Activated CD8-positive, alpha-beta T cell treated with anti-CD3 and anti-CD28 coated beads, Interleukin-2, amount 10 ng/mL, durations not matched to agents 7 days and 5 days (primary cell): ENCODE measurements around the gene SSNA1. TPM values are rescaled to one million over a fixed set of nuclear protein-coding genes. Genes with fewer than 3 reads are reported as not detected.

Experiments
- ATAC-seq: fragments of 150-1000 bp; cut with Tn5 transposase; one replicate; pipeline ENCODE4 v1.10.0; 2021; ENCODE audit warnings: moderate library complexity
- CTCF ChIA-PET: fragments of 350-600 bp; sonication (Branson Sonifier 250); formaldehyde crosslinking; loops from one replicate; lab custom pipeline; 2021; ENCODE audit warnings: antibody characterized with exemption; lab: Charles Lee
- POLR2A ChIA-PET: fragments of 350-600 bp; sonication (Branson Sonifier 250); formaldehyde crosslinking; loops from one replicate; lab custom pipeline; 2021; ENCODE audit warnings: antibody characterized with exemption; lab: Charles Lee
- DNase-seq: peaks from one replicate; pipeline ENCODE4 v3.0.0-alpha.2; 2020
- H3K27ac Mint-ChIP-seq: one replicate; pipeline ENCODE4 v1.8.0; 2021; ENCODE audit warnings: mild to moderate bottlenecking, mixed read lengths
- H3K27me3 Mint-ChIP-seq: one replicate; pipeline ENCODE4 v1.8.0; 2021; ENCODE audit warnings: low read depth, mixed read lengths
- H3K36me3 Mint-ChIP-seq: one replicate; pipeline ENCODE4 v1.8.0; 2021; ENCODE audit warnings: low read depth, mixed read lengths
- H3K4me1 Mint-ChIP-seq: one replicate; pipeline ENCODE4 v1.8.0; 2021; ENCODE audit warnings: low read depth, mixed read lengths
- H3K4me3 Mint-ChIP-seq: one replicate; pipeline ENCODE4 v1.8.0; 2021; ENCODE audit warnings: mild to moderate bottlenecking, mixed read lengths
- H3K9me3 Mint-ChIP-seq: one replicate; pipeline ENCODE4 v1.8.0; 2022; ENCODE audit warnings: mixed read lengths; ENCODE audit not compliant: insufficient read depth
- total RNA-seq, 2 experiments: library from RNA; stranded (reverse); gene quantifications; one replicate each; pipeline ENCODE4 v1.2.3, GENCODE V29; 2021

SSNA1 gene
- total RNA-seq, 2 experiments from 2014 or later = 88.2 to 90.0 TPM

- no peaks in the 10 kb centered on the region for H3K27me3 Mint-ChIP-seq
- ATAC-seq (no peak), DNase-seq (no peak)
- no peaks in the 10 kb centered on the region for H3K9me3 Mint-ChIP-seq
- peaks cover 16% of the 10 kb centered on the region for H3K4me1 Mint-ChIP-seq
- POLR2A ChIA-PET = interaction anchor here (2.1 kb wide), 1 partner anchor 19 kb away, joined by 6 read pairs; the partner anchor contains the start of gene TUBB4B
- CTCF ChIA-PET = no interaction called here
- no peak overlapping the region for H3K27ac Mint-ChIP-seq
- H3K36me3 Mint-ChIP-seq = no peaks in the 10 kb centered on the region
- H3K4me3 Mint-ChIP-seq = peak overlapping the region; percentile 55
Observed at GRCh38 chr9:137221095-137221505, 32.6 kb downstream of the SSNA1 start.

- Mint-ChIP-seq H3K4me1 (peaks cover 16% of the 10 kb centered on the region), H3K4me3 (peak overlapping the region; percentile 36), H3K27ac (no peak overlapping the region), H3K36me3 (no peaks in the 10 kb centered on the region), H3K27me3 (no peaks in the 10 kb centered on the region), H3K9me3 (no peaks in the 10 kb centered on the region)
- DNase-seq = no peak
- CTCF ChIA-PET = no interaction called here
- no peak for ATAC-seq
- POLR2A ChIA-PET = interaction anchor here (1.4 to 3.7 kb wide), 4 partner anchors 15 to 33 kb away, joined by 4 to 28 read pairs (median 9); partner anchors contain the start of genes ANAPC2, NDOR1, SSNA1 and TMEM203
Observed at GRCh38 chr9:137221506-137222111, 33.1 kb downstream of the SSNA1 start.

GRCh38 chr9:137222190-137223077 is 34.0 kb downstream of the SSNA1 start, which contains the start of gene RNF208:
TSS of gene RNF208 (minus strand) at chr9:137222240. CDS start at chr9:137221212, 1,028 bp downstream.
- peak within 1 kb of the TSS; percentile 87 for H3K27ac Mint-ChIP-seq
- H3K4me1 Mint-ChIP-seq = peaks cover 16% of the 10 kb centered on the region
- DNase-seq (no peak), ATAC-seq (no peak)
- ChIA-PET CTCF (interaction anchor here (0.9 to 6.7 kb wide), 9 partner anchors 14 to 176 kb away, joined by 3 to 73 read pairs (median 4); partner anchors contain the start of genes ANAPC2, SSNA1, TOR4A and TPRN), POLR2A (interaction anchor here (0.6 to 3.7 kb wide), 12 partner anchors 14 to 135 kb away, joined by 3 to 28 read pairs (median 6); partner anchors contain the start of genes ANAPC2, MAN1B1, NDOR1 and NELFB)
- peak within 1 kb of the TSS; percentile 80 for H3K4me3 Mint-ChIP-seq
- H3K27me3 Mint-ChIP-seq = no peaks in the 10 kb centered on the region
- no peaks in the 10 kb centered on the region for H3K36me3 Mint-ChIP-seq
- H3K9me3 Mint-ChIP-seq = no peaks in the 10 kb centered on the region

GRCh38 chr9:137223078-137223970 is 34.8 kb downstream of the SSNA1 start:
- POLR2A ChIA-PET = interaction anchor here (0.6 to 3.7 kb wide), 16 partner anchors 13 to 247 kb away, joined by 3 to 28 read pairs (median 4); partner anchors contain the start of genes ANAPC2, MAN1B1, NDOR1 and NELFB
- H3K27me3 Mint-ChIP-seq = no peaks in the 10 kb centered on the region
- H3K4me3 Mint-ChIP-seq = peak overlapping the region; percentile 80
- peak; percentile 90 for ATAC-seq
- H3K36me3 Mint-ChIP-seq = no peaks in the 10 kb centered on the region
- DNase-seq = peak; percentile 98
- H3K27ac Mint-ChIP-seq = peak overlapping the region; percentile 87
- peaks cover 19% of the 10 kb centered on the region for H3K4me1 Mint-ChIP-seq
- no peaks in the 10 kb centered on the region for H3K9me3 Mint-ChIP-seq
- CTCF ChIA-PET = interaction anchor here (0.6 to 6.7 kb wide), 14 partner anchors 13 to 177 kb away, joined by 3 to 73 read pairs (median 4); partner anchors contain the start of genes ANAPC2, NDOR1, SSNA1 and TMEM203

- ATAC-seq = no peak
- no peaks in the 10 kb centered on the region for H3K27me3 Mint-ChIP-seq
- H3K4me1 Mint-ChIP-seq = peaks cover 19% of the 10 kb centered on the region
- no peaks in the 10 kb centered on the region for H3K36me3 Mint-ChIP-seq
- ChIA-PET POLR2A (interaction anchor here (0.7 to 3.7 kb wide), 7 partner anchors 14 to 138 kb away, joined by 3 to 28 read pairs (median 4); partner anchors contain the start of genes ANAPC2, MAN1B1, SSNA1 and TUBB4B), CTCF (interaction anchor here (0.9 to 6.7 kb wide), 10 partner anchors 11 to 178 kb away, joined by 3 to 73 read pairs (median 4); partner anchors contain the start of genes ANAPC2, NPDC1, SSNA1 and TUBB4B)
- H3K4me3 Mint-ChIP-seq = peak within 1 kb of the TSS; percentile 80
- peak within 1 kb of the TSS; percentile 87 for H3K27ac Mint-ChIP-seq
- DNase-seq = peak; percentile 60
- no peaks in the 10 kb centered on the region for H3K9me3 Mint-ChIP-seq
Observed at GRCh38 chr9:137224830-137225694, 36.6 kb downstream of the SSNA1 start, which contains the start of gene CYSRT1. TSS of gene CYSRT1 (plus strand) at chr9:137225174. CDS start at chr9:137225622, 448 bp downstream.

GRCh38 chr9:137225699-137226331 is 37.3 kb downstream of the SSNA1 start:
- no peaks in the 10 kb centered on the region for H3K36me3 Mint-ChIP-seq
- H3K27ac Mint-ChIP-seq = no peak overlapping the region
- H3K4me1 Mint-ChIP-seq = peaks cover 18% of the 10 kb centered on the region
- ChIA-PET CTCF (interaction anchor here (0.9 to 6.7 kb wide), 10 partner anchors 11 to 196 kb away, joined by 3 to 73 read pairs (median 4); partner anchors contain the start of genes ANAPC2, NPDC1 and SSNA1), POLR2A (interaction anchor here (1.1 to 3.7 kb wide), 3 partner anchors 11 to 110 kb away, joined by 3 to 21 read pairs (median 3); partner anchors contain the start of gene TUBB4B)
- H3K9me3 Mint-ChIP-seq = no peaks in the 10 kb centered on the region
- ATAC-seq (no peak), DNase-seq (no peak)
- no peaks in the 10 kb centered on the region for H3K27me3 Mint-ChIP-seq
- H3K4me3 Mint-ChIP-seq = no peak overlapping the region

- ATAC-seq = no peak
- Mint-ChIP-seq H3K4me1 (peaks cover 17% of the 10 kb centered on the region), H3K4me3 (no peak overlapping the region), H3K27ac (no peak overlapping the region), H3K27me3 (no peaks in the 10 kb centered on the region), H3K36me3 (no peaks in the 10 kb centered on the region), H3K9me3 (no peaks in the 10 kb centered on the region)
- no peak for DNase-seq
- ChIA-PET POLR2A (interaction anchor here (1.1 to 1.5 kb wide), 4 partner anchors 10 to 140 kb away, joined by 3 to 9 read pairs (median 3); partner anchors contain the start of genes MAN1B1 and TUBB4B), CTCF (interaction anchor here (1.1 to 6.7 kb wide), 16 partner anchors 10 to 197 kb away, joined by 3 to 73 read pairs (median 4); partner anchors contain the start of genes ANAPC2, NPDC1 and SSNA1)
Observed at GRCh38 chr9:137226338-137227053, 38.0 kb downstream of the SSNA1 start.

- Mint-ChIP-seq H3K9me3 (no peaks in the 10 kb centered on the region), H3K27ac (peak within 1 kb of the TSS; percentile 54), H3K27me3 (no peaks in the 10 kb centered on the region), H3K4me1 (peaks cover 17% of the 10 kb centered on the region), H3K4me3 (no peak within 1 kb of the TSS), H3K36me3 (no peaks in the 10 kb centered on the region)
- ATAC-seq (peak; percentile 52), DNase-seq (peak; percentile 89)
- POLR2A ChIA-PET = interaction anchor here (1.0 to 1.5 kb wide), 6 partner anchors 10 to 140 kb away, joined by 3 to 9 read pairs (median 3); partner anchors contain the start of genes MAN1B1 and TUBB4B
- CTCF ChIA-PET = interaction anchor here (0.6 to 6.7 kb wide), 17 partner anchors 9 to 437 kb away, joined by 3 to 73 read pairs (median 4); partner anchors contain the start of genes ANAPC2, SSNA1, TMEM141 and TUBB4B
Observed at GRCh38 chr9:137227054-137227852, 38.8 kb downstream of the SSNA1 start, which contains the start of gene RNF224. TSS of gene RNF224 (plus strand) at chr9:137227502. CDS start at chr9:137228336, 834 bp downstream.
